K562 (cell line): ENCODE measurements around the gene TBX1. TPM values are rescaled to one million over a fixed set of nuclear protein-coding genes. Genes with fewer than 3 reads are reported as not detected.

Experiments
- ATAC-seq: fragments of 200-7000 bp; cut with Tn5 transposase; 3 replicates; pipeline ENCODE4 v1.9.1; 2020; ENCODE audit warnings: moderate library complexity
- BruUV-seq: library from RNA; stranded (reverse); fragments of 400-500 nt; replicated peaks from 2 replicates; lab custom pipeline; 2021; lab: Mats Ljungman, UMichigan
- CTCF ChIA-PET: fragments of 300-600 bp; formaldehyde crosslinking; extraction: SDS; loops from one replicate; lab custom pipeline; 2021; ENCODE audit warnings: low intra/inter-chr PET ratio; lab: Yijun Ruan, JAX
- POLR2A ChIA-PET: fragments of 300-600, 350-650 bp; sonication (Branson Sonifier 250); formaldehyde crosslinking; extraction: SDS; loops from one replicate; lab custom pipeline; 2021; ENCODE audit warnings: antibody characterized with exemption, inconsistent platforms; lab: Yijun Ruan, JAX
- DNase-seq, 4 experiments: peaks; one replicate each; pipeline versions ENCODE4 v3.0.0 to v3.0.0-alpha.2; 2011 to 2018; ENCODE audit warnings: low spot score in 3 of 4, mixed read lengths in 3 of 4; ENCODE audit errors: extremely low read depth in 1 of 4
- FAIRE-seq: peaks from 2 replicates; lab custom pipeline; 2011; peaks lifted over from hg19 to GRCh38; lab: Jason Lieb, UNC
- H2AFZ ChIP-seq: 2 replicates; pipeline ENCODE4 v1.6.0; 2011; ENCODE audit warnings: low read depth, low read length, control low read depth, inconsistent platforms
- H3K27ac ChIP-seq: fragments of 200-600 bp; 3 replicates; pipeline ENCODE4 v1.8.0; 2011; ENCODE audit warnings: low read depth, mild to moderate bottlenecking, control low read depth, inconsistent platforms, low read length, moderate library complexity, mixed read lengths; ENCODE audit errors: extremely low read depth
- H3K27me3 ChIP-seq, 2 experiments: fragments of 300-600 bp in 1 of 2; 2 replicates in 1 of 2; 3 replicates in 1 of 2; pipeline versions ENCODE4 v1.6.0 to v1.8.0; 2011; ENCODE audit warnings: inconsistent platforms in 2 of 2, low read length in 2 of 2, mild to moderate bottlenecking in 1 of 2, mixed read lengths in 1 of 2, moderate library complexity in 1 of 2; ENCODE audit not compliant: control insufficient read depth in 2 of 2, insufficient read depth in 2 of 2
- H3K36me3 ChIP-seq: fragments of 300-600 bp; 3 replicates; pipeline ENCODE4 v1.8.0; 2011; ENCODE audit warnings: mild to moderate bottlenecking, low read length, inconsistent platforms; ENCODE audit not compliant: control insufficient read depth, insufficient read depth
- H3K4me1 ChIP-seq, 2 experiments: fragments of 200-600 bp in 1 of 2; replicated peaks in 1 of 2; 2 replicates in 1 of 2; 3 replicates in 1 of 2; pipeline versions ENCODE4 v1.5.1 to v1.8.0; 2011; ENCODE audit warnings: inconsistent platforms in 2 of 2, low read length in 2 of 2, mild to moderate bottlenecking in 1 of 2, mixed read lengths in 1 of 2, moderate library complexity in 1 of 2; ENCODE audit not compliant: control insufficient read depth in 2 of 2, insufficient read depth in 2 of 2
- H3K4me2 ChIP-seq: 2 replicates; pipeline ENCODE4 v1.6.1; 2011; ENCODE audit warnings: low read length, control low read depth, inconsistent platforms, mixed read lengths; ENCODE audit not compliant: insufficient read depth
- H3K4me3 ChIP-seq: fragments of 200-600 bp; sonication (generic), shearing (Covaris generic); 2 replicates; pipeline ENCODE4 v1.5.1; 2016; ENCODE audit warnings: control low read depth, inconsistent platforms
- H3K79me2 ChIP-seq: fragments of 200-600 bp; 3 replicates; pipeline ENCODE4 v1.8.0; 2011; ENCODE audit warnings: low read length, inconsistent platforms; ENCODE audit not compliant: control insufficient read depth, insufficient read depth
- H3K9ac ChIP-seq, 2 experiments: 2 replicates each; pipeline versions ENCODE4 v1.6.0 to v1.6.1; 2011; ENCODE audit warnings: low read depth in 2 of 2, low read length in 2 of 2, control low read depth in 1 of 2, inconsistent platforms in 1 of 2, mild to moderate bottlenecking in 1 of 2, mixed read lengths in 1 of 2; ENCODE audit not compliant: insufficient read depth in 1 of 2
- H3K9me1 ChIP-seq: one replicate; pipeline ENCODE4 v1.6.0; 2011; ENCODE audit warnings: inconsistent platforms, mild to moderate bottlenecking, low read length, moderate library complexity; ENCODE audit not compliant: control insufficient read depth, insufficient read depth
- H3K9me3 ChIP-seq: replicated peaks from 2 replicates; pipeline ENCODE4 v1.5.1; 2011; ENCODE audit warnings: low read depth, low read length, inconsistent platforms; ENCODE audit not compliant: control insufficient read depth, insufficient read depth
- H4K20me1 ChIP-seq: replicated peaks from 2 replicates; pipeline ENCODE4 v1.6.1; 2011; ENCODE audit warnings: low read length, inconsistent platforms, mixed read lengths; ENCODE audit not compliant: control insufficient read depth, insufficient read depth
- CHD2 ChIP-seq: IDR thresholded peaks from 2 replicates; pipeline ENCODE4 v1.6.1; 2011; ENCODE audit warnings: low read depth, low read length
- CREB5 ChIP-seq: fragments of 250-450 bp; sonication (Bioruptor Pico); IDR thresholded peaks from 2 replicates; pipeline ENCODE4 v1.5.0; 2020; ENCODE audit warnings: mild to moderate bottlenecking
- CTBP1 ChIP-seq: fragments of 450-650 bp; IDR thresholded peaks from 2 replicates; pipeline ENCODE4 v1.6.1; 2016; ENCODE audit warnings: borderline replicate concordance
- ELF2 ChIP-seq: fragments of 250-450 bp; sonication (Bioruptor Pico); IDR thresholded peaks from 2 replicates; pipeline ENCODE4 v1.5.0; 2021; ENCODE audit warnings: mild to moderate bottlenecking
- GABPB1 ChIP-seq: sonication (generic); formaldehyde crosslinking; IDR thresholded peaks from 2 replicates; pipeline ENCODE4 v1.8.0; 2022; ENCODE audit warnings: mild to moderate bottlenecking, missing genetic modification reagents
- GTF3C2 ChIP-seq: IDR thresholded peaks from 3 replicates; pipeline ENCODE4 v1.6.1; 2011; ENCODE audit warnings: borderline replicate concordance, mild to moderate bottlenecking, moderate library complexity; ENCODE audit not compliant: insufficient read length; ENCODE audit errors: extremely low read depth
- HDAC3 ChIP-seq: fragments of 450-650 bp; IDR thresholded peaks from 2 replicates; pipeline ENCODE4 v1.6.1; 2018; ENCODE audit warnings: borderline replicate concordance, mild to moderate bottlenecking, moderate library complexity; ENCODE audit not compliant: partially characterized antibody
- HIVEP1 ChIP-seq: fragments of 250-450 bp; sonication (Bioruptor Pico); IDR thresholded peaks from 2 replicates; pipeline ENCODE4 v1.4.0; 2020; ENCODE audit warnings: mild to moderate bottlenecking
- MCM5 ChIP-seq: fragments of 450-650 bp; IDR thresholded peaks from 2 replicates; pipeline ENCODE4 v1.6.1; 2016; ENCODE audit warnings: low read depth
- NCOA1 ChIP-seq: fragments of 450-650 bp; IDR thresholded peaks from 2 replicates; pipeline ENCODE4 v1.6.1; 2016; ENCODE audit warnings: low read depth
- NFXL1 ChIP-seq: fragments of 450-650 bp; formaldehyde crosslinking; IDR thresholded peaks from 2 replicates; pipeline ENCODE4 v1.4.0; 2021; ENCODE audit warnings: mild to moderate bottlenecking
- NUFIP1 ChIP-seq: fragments of 450-650 bp; IDR thresholded peaks from 2 replicates; pipeline ENCODE4 v1.6.1; 2018; ENCODE audit not compliant: partially characterized antibody
- RNF219 ChIP-seq: fragments of 250-450 bp; sonication (Bioruptor Pico); IDR thresholded peaks from 2 replicates; pipeline ENCODE4 v1.5.0; 2022; ENCODE audit warnings: mild to moderate bottlenecking
- ZSCAN32 ChIP-seq: fragments of 450-650 bp; formaldehyde crosslinking; IDR thresholded peaks from 2 replicates; pipeline ENCODE4 v1.4.0; 2020; ENCODE audit warnings: mild to moderate bottlenecking, moderate library complexity
- WGBS: fragments of 100-300 bp; shearing (Covaris generic); methylation state at CpG from one replicate; pipeline ENCODE4 v1.1.6; 2016; ENCODE audit warnings: low coverage, mixed read lengths; ENCODE audit not compliant: insufficient coverage; ENCODE audit errors: missing lambda C conversion rate; 5-methylcytosine and 5-hydroxymethylcytosine counted together
- in situ Hi-C: fragments of 300-500 bp; cut with MboI; formaldehyde crosslinking; loops from 4 replicates; pipeline ENCODE4 v1.15.0; 2018; ENCODE audit warnings: inconsistent platforms, mixed read lengths
- intact Hi-C: fragments of 100-400 bp; cut with micrococcal nuclease; formaldehyde crosslinking; loops from 2 replicates; pipeline ENCODE4 v1.14.2; 2022
- polyA plus RNA-seq, 8 experiments: library from polyadenylated mRNA; depleted of rRNA in 4 of 8; stranded (reverse) in 5 of 8; unstranded in 3 of 8; fragments of >200 nt; fragmentation: Nextera tagmentation in 2 of 8; fragmentation: Illumina TruSeq in 1 of 8; extraction: Ambion mirVana in 2 of 8; extraction: Trizol in 1 of 8; gene quantifications; 2 replicates each; pipeline versions ENCODE4 v1.2.1 to v1.2.3, GENCODE V29; 2011 to 2014; ENCODE audit warnings: inconsistent platforms in 1 of 8, missing spikeins in 1 of 8
- total RNA-seq, 7 experiments: library from RNA; depleted of rRNA in 6 of 7; stranded (reverse); fragments of >200 nt in 6 of 7; fragmentation: Illumina TruSeq in 2 of 7; extraction: Trizol in 2 of 7; gene quantifications; 2 replicates each; pipeline versions ENCODE4 v1.2.1 to v1.2.3, GENCODE V29; 2011 to 2021; ENCODE audit warnings: low replicate concordance in 1 of 7

The TBX1 gene
- total and polyA plus RNA-seq, 9 of the 15 experiments (the other 6 are each of a cell fraction or from before 2014, with no cell fraction given) = 0.07 to 35.0 (median 3.9) TPM

GRCh38 chr22:19766511-19767426 lies 6.2 kb downstream of the TBX1 start:
- WGBS = 60% methylated on average over 102 of the region's 103 CpGs
- peak overlapping the region; percentile 30 for H3K4me2 ChIP-seq
- peak; percentile 70 for ATAC-seq
- POLR2A ChIA-PET = interaction anchor here (0.6 to 6.7 kb wide), 6 partner anchors 10 to 95 kb away, joined by 3 to 78 read pairs (median 4); no protein-coding TSS in a partner anchor
- intact Hi-C loops = loop anchor here (2.0 kb wide), 1 partner anchor 36 kb away; no protein-coding TSS in a partner anchor
- CTCF ChIA-PET = interaction anchor here (0.6 to 1.7 kb wide), 3 partner anchors 10 to 78 kb away, joined by 3 to 9 read pairs (median 5); no protein-coding TSS in a partner anchor
- H3K9me3 ChIP-seq = no peaks in the 10 kb centered on the region
- H3K4me1 ChIP-seq = peaks cover 6 to 89% of the 10 kb centered on the region in 2 experiments; a peak in 3 of 5 replicates
- in situ Hi-C loops = no loop called here
- peaks cover 17% of the 10 kb centered on the region for H3K79me2 ChIP-seq
- peak overlapping the region; percentile 34 for H3K4me3 ChIP-seq
- 0 out of 2 replicates have a peak, but pooled peaks cover 3% of the 10 kb centered on the region for H4K20me1 ChIP-seq
- DNase-seq = peak; percentile 82 to 86 (median 84)
- peaks cover 8% of the 10 kb centered on the region; the same call in 1 of the 3 replicates for H3K36me3 ChIP-seq
- H3K9ac ChIP-seq = peak overlapping the region in 1 of 2 experiments; percentile 74; a peak in 3 of 4 replicates
- FAIRE-seq = no peak
- peak overlapping the region; percentile 8; the same call in 1 of the 2 replicates for H2AFZ ChIP-seq
- peak overlapping the region; percentile 46; the same call in 1 of the 3 replicates for H3K27ac ChIP-seq
- peaks cover 0 to 14% of the 10 kb centered on the region in 2 experiments; a peak in 2 of 5 replicates for H3K27me3 ChIP-seq
- peaks cover 6% of the 10 kb centered on the region for H3K9me1 ChIP-seq
- no TSS peak for BruUV-seq
- TF ChIP-seq GTF3C2 (no peak), CTBP1 (peak; percentile 73), ZSCAN32 (CRISPR knock-in tag) (0 out of 2 replicates have a peak, but pooled peaks have one; percentile 58), NCOA1 (0 out of 2 replicates have a peak, but pooled peaks have one; percentile 28), GABPB1 (no peak), RNF219 (CRISPR knock-in tag) (no peak), NUFIP1 (no peak), ELF2 (CRISPR knock-in tag) (no peak; the same call in 1 of the 2 replicates), CHD2 (no peak), MCM5 (no peak), CREB5 (CRISPR knock-in tag) (no peak), HDAC3 (no peak), NFXL1 (no peak), HIVEP1 (0 out of 2 replicates have a peak, but pooled peaks have one; percentile 36)
